Esophagus muscularis mucosa (tissue), 4 donors: ENCODE data around the gene EML6.

Experiments
- CTCF ChIP-seq, 3 experiments: fragments of 200-600 bp in 2 of 3; fragments of 450-650 bp in 1 of 3; sonication (generic) in 2 of 3; IDR thresholded peaks; one replicate each; pipeline ENCODE4 v1.5.1; 2017 to 2019; ENCODE audit warnings: antibody characterized with exemption in 3 of 3, mild to moderate bottlenecking in 2 of 3, moderate library complexity in 1 of 3
- EP300 ChIP-seq: sonication (generic); formaldehyde crosslinking; IDR thresholded peaks from one replicate; pipeline ENCODE4 v1.6.1; 2017; ENCODE audit warnings: antibody characterized with exemption
- POLR2A ChIP-seq: fragments of 450-650 bp; IDR thresholded peaks from one replicate; pipeline ENCODE4 v1.6.1; 2017; ENCODE audit warnings: antibody characterized with exemption, moderate library complexity, mild to moderate bottlenecking, low read depth
- POLR2AphosphoS5 ChIP-seq, 2 donors: sonication (generic); formaldehyde crosslinking; IDR thresholded peaks; one replicate each; pipeline ENCODE4 v1.6.1; 2017; ENCODE audit warnings: antibody characterized with exemption in 2 of 2

GRCh38 chr2:54773233-54773632 is 49.8 kb downstream of the EML6 start:
- TF ChIP-seq POLR2AphosphoS5 (IDR thresholded peaks at IDR 0.05) (no peak), CTCF (IDR thresholded peaks at IDR 0.05) (no peak), EP300 (no peak), POLR2A (no peak)
